GM21526 (cell line): ENCODE results near the gene JCAD.
"Not testable (repeated sequence)": the region's sequence is repeated elsewhere in the genome, so short reads cannot be mapped to it uniquely, and the experiment has no call there.

Experiments
- ATAC-seq: cut with Tn5 transposase; IDR thresholded peaks from one replicate; pipeline ENCODE4 v1.9.1; 2021; ENCODE audit warnings: moderate library complexity; ENCODE audit not compliant: unreplicated experiment, low FRiP score

The JCAD gene, protein sequence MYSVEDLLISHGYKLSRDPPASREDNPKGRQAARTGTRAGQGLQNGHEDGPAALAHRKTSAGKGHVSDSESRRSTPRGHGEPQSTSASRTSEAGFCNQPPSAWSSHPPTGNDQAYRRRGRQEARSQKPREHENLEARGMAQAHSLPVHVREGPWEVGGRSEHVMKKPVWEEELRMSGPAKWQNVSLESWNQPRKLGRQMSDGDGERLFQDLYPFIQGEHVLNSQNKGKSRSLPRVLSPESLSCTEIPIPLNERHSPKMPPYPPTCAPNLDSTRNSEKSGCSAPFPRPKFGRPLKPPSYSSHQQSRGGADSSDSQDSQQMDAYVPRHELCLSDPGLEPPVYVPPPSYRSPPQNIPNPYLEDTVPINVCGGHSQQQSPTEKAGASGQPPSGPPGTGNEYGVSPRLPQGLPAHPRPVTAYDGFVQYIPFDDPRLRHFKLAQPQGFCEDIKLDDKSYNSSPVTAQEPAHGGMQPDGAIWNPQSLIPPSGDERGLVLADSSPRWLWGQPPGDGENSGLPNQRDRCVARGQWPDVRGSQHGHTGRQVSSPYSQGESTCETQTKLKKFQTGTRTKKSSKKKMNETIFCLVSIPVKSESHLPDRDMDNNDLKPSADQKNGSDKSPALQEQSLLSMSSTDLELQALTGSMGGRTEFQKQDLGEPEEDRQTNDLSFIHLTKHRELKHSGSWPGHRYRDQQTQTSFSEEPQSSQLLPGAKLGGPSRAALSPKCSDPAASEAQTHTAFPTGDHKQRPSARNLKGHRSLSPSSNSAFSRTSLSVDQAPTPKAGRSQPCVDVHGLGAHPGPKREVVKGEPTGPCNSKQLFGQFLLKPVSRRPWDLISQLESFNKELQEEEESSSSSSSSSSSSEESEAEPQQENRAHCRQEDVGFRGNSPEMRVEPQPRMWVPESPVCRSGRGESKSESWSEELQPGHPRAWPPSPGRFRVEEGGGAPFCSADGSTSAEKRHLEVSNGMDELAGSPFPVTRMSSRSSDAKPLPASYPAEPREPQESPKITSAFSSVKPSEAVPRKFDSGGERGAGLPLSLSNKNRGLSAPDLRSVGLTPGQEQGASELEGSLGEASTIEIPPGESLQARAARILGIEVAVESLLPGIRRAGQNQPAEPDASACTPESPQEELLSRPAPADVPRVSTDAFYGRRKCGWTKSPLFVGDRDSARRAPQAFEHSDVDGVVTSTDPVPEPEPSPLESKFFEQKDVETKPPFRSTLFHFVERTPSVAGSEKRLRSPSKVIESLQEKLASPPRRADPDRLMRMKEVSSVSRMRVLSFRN (N-terminal part only)

DNA sequence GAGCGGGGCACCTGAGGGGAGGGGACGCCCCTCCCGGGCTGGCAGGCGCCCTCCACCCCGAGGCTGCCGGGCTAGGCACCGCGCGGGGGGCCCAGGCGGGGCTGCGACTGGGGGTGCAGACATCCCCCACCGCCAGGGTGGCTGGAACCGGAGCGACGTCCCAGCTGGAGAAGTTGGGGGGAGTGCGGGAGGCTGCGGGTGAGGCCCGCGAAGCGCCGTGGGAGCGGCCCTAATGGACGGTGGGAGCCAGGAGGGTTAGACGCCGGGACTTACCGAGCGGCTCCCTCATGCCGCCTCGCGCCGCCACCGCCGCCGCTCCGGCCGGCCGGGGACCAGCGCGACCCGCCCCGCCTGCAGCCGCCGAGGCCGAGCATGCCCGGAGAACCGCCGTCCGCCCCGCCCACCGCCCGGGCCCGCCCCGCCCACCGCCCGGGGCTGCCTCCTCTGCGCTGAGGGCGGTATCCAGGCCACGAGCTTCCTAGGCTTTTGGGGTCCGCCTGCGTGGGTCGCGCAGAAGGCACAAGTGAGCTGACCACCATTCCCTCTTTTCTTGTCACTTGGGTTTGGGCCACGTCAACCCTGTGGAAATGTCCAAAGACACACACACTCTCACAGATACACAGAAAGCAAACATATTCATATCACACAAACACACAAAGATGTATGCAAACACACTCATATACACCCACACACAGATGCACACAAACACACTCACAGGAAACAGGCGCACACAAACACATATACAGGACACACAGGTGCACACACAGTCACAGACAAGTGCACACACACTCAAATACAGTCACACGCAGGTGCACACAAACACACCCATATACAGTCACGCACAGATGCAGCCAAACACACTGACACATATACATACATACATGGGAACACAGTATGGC is at the start of gene JCAD:
Gene JCAD, minus strand, starts transcription at position 378 of the 899 bp plus-strand sequence. CDS start 11,774 bp downstream, outside the sequence.
- peak; percentile 81 for ATAC-seq

DNA sequence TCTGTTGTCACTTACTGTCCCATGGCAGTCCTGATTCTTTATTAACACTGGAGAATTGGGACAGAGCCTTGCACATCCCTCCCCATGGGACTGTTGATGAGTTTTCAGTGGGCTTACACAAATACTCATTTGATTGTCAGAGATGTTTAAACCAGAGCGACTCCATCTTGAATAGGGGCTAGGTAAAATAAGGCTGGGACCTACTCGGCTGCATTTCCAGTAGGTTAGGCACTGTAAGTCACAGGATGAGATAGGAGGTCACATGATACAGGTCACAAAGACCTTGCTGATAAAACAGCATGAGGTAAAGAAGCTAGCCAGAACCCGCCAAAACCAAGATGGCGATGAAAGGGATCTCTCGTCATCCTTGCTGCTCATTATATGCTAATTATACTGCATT is 47.6 kb upstream of the JCAD start:
- ATAC-seq, result no peak

DNA sequence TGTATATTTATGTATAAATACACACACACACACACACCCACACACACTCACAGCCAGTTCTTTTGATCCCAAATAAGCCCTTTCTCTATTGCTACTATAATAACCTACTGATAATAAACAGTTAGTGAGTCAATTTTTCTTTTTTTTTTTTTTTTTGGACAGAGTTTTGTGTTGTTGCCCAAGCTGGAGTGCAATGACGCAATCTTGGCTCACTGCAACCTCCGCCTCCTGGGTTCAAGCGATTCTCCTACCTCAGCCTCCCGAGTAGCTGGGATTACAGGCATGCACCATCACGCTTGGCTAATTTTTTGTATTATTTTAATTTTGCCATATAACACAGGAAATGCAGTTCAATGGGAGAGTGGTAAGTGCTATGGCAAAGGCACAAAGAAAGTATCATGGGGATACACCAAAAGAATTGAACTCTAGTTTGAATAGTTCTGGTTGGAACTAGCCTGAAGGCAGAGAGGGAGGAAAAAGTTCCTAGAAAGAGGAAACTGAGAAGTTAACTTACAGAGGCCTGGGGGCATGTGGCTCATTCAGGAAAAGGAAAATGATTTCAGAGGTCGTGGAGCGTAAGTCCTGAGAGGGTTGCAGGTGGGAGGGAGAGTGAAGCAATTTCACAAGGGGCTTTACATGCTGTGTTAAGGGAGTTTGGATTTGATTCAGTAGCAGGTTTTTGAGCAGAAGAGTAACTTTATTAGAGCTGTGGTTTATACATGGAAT is 44.4 kb upstream of the JCAD start:
- ATAC-seq, result no peak

DNA sequence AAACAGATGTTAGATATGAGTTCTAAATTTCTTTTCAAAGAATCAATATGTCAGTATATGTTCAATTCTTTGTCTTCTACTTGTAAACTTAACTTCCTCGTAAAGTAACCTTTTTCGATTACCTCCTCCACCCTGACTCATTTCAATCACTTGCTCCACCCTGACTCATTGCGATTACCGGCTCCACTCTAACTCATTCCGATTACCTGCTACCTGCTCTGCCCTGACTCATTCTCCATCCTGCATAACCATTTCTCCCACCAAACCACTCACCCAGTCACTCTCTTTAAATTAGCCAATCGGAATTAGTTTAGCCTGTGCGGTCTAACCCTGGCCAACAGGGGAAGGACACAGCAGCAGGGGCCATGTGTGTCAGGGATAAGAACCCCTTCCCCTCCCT is 40.3 kb upstream of the JCAD start:
- not testable (repeated sequence) for ATAC-seq

DNA sequence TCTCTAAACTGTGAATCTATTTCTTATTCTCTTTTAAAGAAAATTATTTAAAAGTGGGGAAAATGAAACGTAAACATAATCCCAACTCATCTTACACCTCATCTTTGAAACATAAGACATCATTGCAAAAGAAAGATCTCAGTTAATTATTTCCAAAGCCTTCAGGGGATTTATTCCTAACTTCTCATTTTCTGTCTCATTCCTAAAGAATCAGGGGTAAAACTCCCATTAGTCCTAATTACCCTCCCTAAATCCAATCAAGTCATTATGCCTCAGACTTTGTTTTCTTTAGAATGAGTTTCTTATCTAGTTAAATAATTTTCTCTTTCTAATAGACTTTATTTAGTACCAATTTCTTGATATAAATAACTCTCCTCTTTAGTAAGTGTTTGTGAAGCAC is 39.7 kb upstream of the JCAD start:
- no peak for ATAC-seq

DNA sequence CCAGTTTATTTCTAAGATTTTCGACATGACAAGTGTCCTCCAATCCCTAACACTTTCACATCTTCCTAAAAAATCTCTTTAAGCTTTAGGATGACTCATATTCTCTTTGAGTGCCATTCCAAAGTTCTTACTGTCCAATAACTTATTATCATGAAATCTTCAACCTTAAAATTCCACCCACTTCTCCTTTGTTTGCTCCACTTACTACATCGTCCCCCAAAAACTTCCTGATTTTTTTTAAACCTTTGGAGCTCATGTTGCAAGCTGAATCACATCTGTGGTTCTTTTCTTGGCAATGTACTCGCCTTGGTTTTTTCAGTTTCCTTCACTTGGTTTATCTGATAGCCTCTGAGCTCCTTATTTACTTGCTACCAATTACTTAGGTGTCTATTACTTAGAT is 39.2 kb upstream of the JCAD start:
- no peak for ATAC-seq

DNA sequence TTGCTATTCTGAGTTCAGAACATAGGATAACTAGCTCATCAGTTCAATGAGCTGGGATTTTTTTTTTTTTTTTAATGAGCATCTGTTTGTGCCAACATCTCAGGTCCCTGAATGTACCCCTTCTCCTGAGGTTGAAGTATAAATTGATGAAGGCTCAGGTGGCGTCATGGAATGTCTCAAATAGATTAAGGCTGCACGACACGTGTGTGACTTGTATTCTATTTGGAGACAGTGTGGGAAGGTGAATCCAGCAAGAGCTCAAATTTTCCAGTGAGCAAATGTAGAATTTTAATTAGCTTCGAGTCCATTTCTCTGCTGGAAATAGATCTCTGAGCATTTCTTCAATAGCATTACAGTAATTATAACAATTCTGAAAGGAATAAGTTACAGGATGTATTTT is 37.2 kb upstream of the JCAD start:
- no peak for ATAC-seq

DNA sequence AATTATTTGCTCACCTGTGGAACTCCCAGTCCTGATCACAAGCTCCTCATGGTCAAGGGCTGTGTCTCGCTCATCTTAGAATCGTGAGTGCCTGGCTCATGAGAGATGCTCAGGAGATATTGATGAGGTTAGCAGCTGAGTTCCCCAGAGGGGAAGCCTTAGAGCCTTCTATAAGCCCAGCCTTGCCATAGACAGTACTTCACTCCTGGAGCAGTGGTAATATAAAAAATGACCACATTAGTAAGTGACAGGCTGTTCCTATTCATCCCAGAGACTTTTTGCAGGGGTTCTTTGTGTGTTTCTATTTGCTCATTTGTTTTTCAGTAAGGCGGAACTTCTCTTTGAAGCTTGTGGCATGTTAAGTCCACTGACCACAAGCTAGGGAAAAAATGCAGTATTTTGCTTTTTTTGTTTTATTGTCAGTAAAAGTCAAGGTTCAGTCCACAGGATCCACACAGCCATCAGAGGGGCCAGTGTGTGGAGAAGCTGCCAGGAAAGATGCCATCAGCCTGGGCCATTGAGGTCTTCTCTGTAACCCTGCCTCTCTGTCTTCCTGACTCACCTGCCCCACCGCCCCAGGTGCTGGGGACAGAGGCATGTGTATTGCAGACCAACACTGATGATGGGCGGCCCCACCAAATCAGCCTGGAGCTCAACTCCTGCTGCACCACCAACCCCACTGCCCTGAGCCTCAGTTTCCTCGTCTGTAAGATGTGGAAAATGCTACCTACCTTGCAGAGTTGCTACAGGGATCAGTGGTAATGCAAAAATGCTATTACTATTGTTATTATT is 36.4 kb upstream of the JCAD start:
- ATAC-seq, result no peak

DNA sequence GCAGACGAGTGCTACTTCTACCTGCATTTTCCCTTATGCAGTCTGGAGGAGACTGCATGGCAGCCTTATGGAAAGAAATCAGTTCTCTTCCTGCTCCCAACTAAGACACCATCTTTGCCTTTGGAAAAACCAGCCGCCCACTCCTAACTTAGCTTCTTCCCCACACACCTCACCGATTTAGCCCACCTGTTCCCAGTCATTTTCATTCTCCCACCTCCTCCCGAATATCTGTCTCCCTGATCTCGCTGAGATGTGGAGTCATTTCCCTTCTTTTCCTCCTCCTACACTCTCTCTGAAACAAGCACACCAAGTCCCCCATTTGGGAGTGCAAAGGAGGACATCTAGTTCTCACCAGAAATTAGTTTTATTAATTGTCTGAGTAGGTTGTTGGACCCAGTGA is 35.2 kb upstream of the JCAD start:
- no peak for ATAC-seq

DNA sequence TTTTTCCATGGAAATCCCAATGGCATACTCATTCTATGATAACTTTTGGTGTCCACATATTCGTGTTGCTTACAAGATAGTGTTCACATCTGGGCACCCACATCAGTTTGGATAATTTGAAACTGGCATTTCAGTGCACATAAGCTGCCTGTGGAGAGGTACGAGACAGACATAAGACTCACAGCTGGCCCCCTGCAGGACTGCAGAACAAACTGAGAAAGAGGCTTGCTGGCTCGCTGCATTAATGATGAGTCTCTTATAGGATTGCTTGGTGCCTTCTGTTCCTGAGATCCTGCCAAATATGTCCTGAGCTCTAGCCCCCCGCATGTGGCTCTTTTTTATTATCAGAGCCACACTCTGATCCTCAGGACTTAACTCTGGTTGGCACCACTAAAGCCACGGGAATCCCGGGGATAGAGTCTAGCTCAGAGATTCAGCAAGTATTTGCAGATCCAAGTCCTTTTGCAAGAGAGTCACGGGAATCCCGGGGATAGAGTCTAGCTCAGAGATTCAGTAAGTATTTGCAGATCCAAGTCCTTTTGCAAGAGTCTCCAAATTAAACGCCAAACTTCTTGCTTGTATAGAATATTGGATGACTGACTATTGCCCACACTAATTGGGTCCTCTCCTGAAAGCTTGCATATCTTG is 34.0 kb upstream of the JCAD start:
- no peak for ATAC-seq

DNA sequence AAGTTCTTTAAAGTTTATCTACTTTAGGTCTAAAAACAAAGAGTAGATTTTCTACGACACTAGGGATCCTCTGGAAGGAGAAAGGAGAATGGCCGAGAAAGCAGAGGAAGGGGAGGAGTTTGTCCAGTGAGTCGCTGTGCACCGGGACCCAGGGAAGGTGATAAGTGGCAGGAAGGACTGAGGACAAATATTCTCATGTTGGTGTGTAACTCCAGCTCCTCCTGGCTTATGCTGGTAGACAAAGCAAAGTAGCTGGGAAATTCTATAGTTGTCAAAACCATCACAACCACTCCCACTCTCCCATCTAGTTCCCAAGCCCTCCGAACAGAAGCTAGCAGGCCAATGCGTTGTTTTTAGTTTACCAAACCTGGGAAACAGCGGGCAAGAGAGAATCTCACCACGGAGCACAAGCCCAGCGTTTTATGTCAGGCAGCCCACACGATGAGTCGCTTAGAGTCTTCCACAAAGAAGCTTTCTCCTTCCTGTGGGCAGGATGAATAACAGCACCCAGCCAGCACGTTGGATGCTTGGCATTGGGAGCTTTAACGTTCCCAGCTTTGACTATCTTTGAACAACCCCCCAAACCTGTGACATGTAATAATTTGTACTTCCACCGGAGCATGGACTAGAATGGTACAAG is 32.9 kb upstream of the JCAD start:
- no peak for ATAC-seq

DNA sequence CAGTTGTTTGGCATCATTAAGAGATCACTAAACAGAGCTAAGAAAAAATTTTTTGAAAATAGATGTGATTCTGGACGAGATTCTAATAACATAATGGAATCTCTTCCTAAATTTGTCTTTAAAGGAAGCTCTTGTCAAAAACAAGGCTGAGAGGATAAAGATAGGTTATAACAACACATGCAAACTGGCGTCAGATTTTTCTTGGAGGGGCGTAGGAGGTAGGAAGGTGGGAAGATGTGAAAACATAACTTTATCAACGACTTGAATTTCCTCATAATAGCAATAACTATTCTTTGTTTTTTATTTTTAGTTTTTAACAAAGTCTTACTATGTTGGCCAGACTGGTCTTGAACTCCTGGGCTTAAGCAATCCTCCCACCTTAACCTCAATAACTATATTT is 31.8 kb upstream of the JCAD start:
- ATAC-seq, result no peak

DNA sequence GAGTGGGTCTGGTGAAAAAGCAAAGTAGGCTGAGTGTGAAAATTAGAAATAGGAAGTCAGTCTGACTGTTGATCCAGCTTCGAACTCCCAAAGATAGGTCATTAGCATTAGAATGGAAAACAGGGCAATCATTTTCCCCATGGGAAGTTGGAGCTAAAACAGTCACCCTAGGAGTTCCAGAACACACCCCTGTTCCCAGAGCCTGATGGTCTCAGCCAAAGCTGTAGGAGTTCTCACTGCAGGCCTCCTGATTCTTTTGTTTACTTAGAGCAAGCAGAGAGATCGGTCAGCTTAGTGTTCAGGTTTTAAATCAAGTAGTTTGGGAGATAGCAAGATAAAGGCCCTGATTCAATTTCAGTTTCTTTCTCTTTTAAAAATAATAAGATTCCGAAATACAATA is 28.8 kb upstream of the JCAD start:
- ATAC-seq, result no peak

DNA sequence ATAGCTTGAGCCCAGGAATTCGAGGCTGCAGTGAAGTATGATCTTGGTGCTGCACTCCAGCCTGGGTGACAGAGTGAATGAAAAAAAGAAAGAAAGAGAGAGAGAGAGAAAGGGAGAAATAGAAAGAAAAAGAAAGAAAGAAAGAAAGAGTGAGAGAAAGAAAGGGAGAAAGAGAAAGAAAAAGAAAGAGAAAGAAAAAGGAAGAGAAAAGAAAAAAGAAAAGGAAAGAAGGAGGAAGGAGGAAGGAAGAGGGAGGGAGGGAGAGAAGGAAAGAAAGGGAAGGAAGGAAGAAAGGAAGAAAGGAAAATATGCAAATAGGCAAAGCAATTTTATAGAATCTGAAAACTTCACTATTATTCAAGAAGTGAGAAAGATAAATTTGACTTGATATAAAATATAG is 24.5 kb upstream of the JCAD start:
- no peak for ATAC-seq

DNA sequence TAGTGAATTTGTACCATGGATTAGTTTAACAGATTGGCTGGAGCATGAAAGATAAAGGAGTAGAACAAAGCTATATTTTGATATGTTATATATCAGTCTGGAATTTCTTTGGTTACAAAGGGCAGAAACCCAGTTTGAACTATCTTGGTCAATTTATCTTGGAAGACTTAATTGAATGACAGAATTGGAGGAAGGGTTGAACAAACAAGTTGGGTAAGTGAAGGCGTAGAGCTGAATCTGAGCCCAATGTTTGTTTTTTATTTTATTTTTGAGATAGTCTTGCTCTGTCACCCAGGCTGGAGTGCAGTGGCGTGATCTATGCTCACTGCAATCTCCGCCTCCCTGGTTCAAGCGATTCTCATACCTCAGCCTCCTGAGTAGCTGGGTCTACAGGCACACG is 21.8 kb upstream of the JCAD start:
- no peak for ATAC-seq

DNA sequence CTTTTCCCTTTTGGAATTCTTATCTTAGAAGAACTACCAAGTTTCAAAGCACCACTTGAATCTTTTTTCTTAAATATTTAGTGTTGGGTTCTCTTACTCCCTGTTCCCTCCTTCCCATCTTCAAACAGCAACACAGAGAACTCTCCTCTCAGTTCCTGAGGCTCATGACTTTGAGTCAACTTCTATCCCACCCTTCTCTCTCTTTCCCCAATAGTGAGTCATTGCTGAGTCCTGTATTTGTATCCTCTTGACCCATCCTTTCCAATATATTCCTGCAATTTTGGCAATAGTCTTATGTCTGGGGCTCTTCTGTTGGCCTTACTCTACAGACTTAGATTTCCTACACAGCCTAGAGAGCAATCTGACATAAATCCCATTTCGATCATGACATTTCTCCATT is 20.8 kb upstream of the JCAD start:
- no peak for ATAC-seq

DNA sequence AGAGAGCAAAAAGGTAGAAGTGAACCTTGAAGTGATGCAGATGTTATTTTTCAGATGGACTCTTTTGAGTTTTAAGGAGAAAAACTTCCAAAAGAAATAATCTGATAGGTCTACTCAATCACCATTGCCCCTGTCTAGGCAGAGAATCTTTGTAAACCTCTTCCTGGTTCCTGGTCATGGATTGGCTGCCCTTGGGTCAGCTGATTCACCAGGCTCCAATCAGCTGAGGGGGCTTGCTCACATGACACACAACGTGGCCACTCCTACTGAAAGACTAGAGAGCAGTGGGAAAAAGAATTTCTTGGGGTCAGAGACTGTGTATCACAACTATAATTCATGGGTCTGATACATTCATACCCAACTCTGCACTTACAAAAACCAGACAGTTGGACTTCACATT is 20.0 kb upstream of the JCAD start:
- ATAC-seq, result no peak

DNA sequence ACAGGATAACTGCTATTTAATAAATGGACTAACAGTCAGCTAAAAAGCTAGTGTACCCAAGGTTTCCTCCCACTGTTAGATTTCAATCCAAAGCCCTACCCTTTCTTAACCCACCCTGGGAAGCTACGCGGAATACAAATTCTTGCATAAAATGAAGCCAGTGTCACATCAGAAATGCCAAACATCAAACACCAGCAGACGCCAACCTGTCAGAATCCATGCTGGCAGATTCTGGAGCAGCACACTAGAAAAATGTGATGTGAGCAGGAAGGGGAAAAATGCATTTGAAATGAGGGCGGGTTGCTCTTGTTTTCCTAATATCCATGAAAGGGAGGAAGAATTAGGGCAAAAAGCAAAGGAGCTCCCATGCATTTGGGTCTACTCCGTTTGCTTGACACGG is 16.1 kb upstream of the JCAD start:
- ATAC-seq, result no peak
